ENCODE results near the gene PIGU. TPM values are rescaled to one million over a fixed set of nuclear protein-coding genes. Genes with fewer than 3 reads are reported as not detected.

Gene PIGU
- total RNA-seq, 1 donor from 2014 or later = 20.7 TPM

- no peaks in the 10 kb centered on the region for H3K27me3 ChIP-seq (ENCODE audit: control insufficient read depth, insufficient read depth, low read length)
- H3K4me3 ChIP-seq (ENCODE audit: low read depth, low read length) = no peak overlapping the region
- no peak for DNase-seq (ENCODE audit: low read depth)
- peaks cover 2% of the 10 kb centered on the region for H3K36me3 ChIP-seq (ENCODE audit: control insufficient read depth, insufficient read depth, low read length)
- TF ChIP-seq CTCF (IDR thresholded peaks at IDR 0.05; ENCODE audit: insufficient read depth, low read length, poor library complexity, severe bottlenecking) = no peak
Measured at GRCh38 chr20:34534391-34535165, 142.3 kb downstream of the PIGU start.

- no peak overlapping the region for H3K4me3 ChIP-seq (ENCODE audit: low read depth, low read length)
- H3K36me3 ChIP-seq (ENCODE audit: control insufficient read depth, insufficient read depth, low read length) = peaks cover under 1% of the 10 kb centered on the region
- no peak for TF ChIP-seq CTCF (IDR thresholded peaks at IDR 0.05; ENCODE audit: insufficient read depth, low read length, poor library complexity, severe bottlenecking)
- DNase-seq (ENCODE audit: low read depth) = no peak
- no peaks in the 10 kb centered on the region for H3K27me3 ChIP-seq (ENCODE audit: control insufficient read depth, insufficient read depth, low read length)
Measured at GRCh38 chr20:34532756-34533155, 144.1 kb downstream of the PIGU start.

GRCh38 chr20:34532320-34532719 is 144.6 kb downstream of the PIGU start:
- peaks cover under 1% of the 10 kb centered on the region for H3K36me3 ChIP-seq (ENCODE audit: control insufficient read depth, insufficient read depth, low read length)
- TF ChIP-seq CTCF (IDR thresholded peaks at IDR 0.05; ENCODE audit: insufficient read depth, low read length, poor library complexity, severe bottlenecking) = no peak
- no peak for DNase-seq (ENCODE audit: low read depth)

DNA sequence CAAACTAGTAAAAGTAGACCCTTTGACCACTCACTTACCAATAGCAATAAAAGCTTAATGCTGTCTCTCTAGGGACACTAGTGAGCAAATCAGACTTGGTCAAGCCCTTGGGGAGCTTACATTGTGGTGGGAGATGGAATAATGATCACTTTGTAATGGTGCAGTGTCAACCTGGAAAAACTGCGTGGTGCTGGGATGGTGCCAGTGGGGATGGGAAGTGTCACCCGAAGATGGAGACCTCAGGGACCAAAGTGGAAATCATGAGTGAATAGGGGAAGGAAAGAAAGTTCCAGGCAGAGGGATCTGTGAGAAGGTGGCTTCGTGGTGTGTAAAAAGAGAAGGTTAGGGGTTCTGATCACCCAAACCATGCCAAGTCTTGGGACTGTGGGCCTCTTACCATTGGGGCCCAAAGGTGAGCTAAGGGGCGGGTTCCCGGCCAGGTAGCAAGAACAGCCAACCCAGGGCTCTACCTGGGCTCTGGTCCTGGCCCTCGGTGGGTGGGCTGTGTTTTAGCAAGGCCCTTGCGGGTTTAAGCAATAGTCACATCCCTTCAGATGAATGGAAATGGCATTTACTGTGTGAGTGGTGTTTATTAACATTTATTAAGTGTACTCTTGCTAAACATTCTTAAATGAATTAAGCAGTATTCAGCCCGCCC is 145.2 kb downstream of the PIGU start:
- no peak overlapping the region for H3K4me3 ChIP-seq (ENCODE audit: low read depth, low read length)
- H3K36me3 ChIP-seq (ENCODE audit: control insufficient read depth, insufficient read depth, low read length) = peaks cover 2% of the 10 kb centered on the region
- no peak for TF ChIP-seq CTCF (IDR thresholded peaks at IDR 0.05; ENCODE audit: insufficient read depth, low read length, poor library complexity, severe bottlenecking)
- H3K27me3 ChIP-seq (ENCODE audit: control insufficient read depth, insufficient read depth, low read length) = no peaks in the 10 kb centered on the region
- DNase-seq (ENCODE audit: low read depth) = no peak

More at GRCh38 chr20:34532320-34532719, 144.6 kb downstream of the PIGU start:
- Histone ChIP-seq H3K27me3 (ENCODE audit: control insufficient read depth, insufficient read depth, low read length) (no peaks in the 10 kb centered on the region), H3K4me3 (ENCODE audit: low read depth, low read length) (no peak overlapping the region)

- no peak for TF ChIP-seq CTCF (IDR thresholded peaks at IDR 0.05; ENCODE audit: insufficient read depth, low read length, poor library complexity, severe bottlenecking)
- H3K4me3 ChIP-seq (ENCODE audit: low read depth, low read length) = no peak overlapping the region
- DNase-seq (ENCODE audit: low read depth) = no peak
- H3K36me3 ChIP-seq (ENCODE audit: control insufficient read depth, insufficient read depth, low read length) = peaks cover 2% of the 10 kb centered on the region
- no peaks in the 10 kb centered on the region for H3K27me3 ChIP-seq (ENCODE audit: control insufficient read depth, insufficient read depth, low read length)
Measured at GRCh38 chr20:34530342-34530741, 146.6 kb downstream of the PIGU start.

All from kidney epithelial cell (primary cell).